ENCODE measurements around the gene RNASET2.

GRCh38 chr6:166957805-166958076 is 1.4 kb upstream of the RNASET2 start:
- TF ChIP-seq CTCF (IDR thresholded peaks at IDR 0.05) (no peak), POLR2A (IDR thresholded peaks at IDR 0.05) (no peak)
